SK-N-MC (cell line): ENCODE results near the gene CATSPER4.

Source experiments
- DNase-seq: peaks from one replicate; pipeline ENCODE4 v3.0.0-alpha.2; 2011; ENCODE audit warnings: low read depth, low spot score
- H3K27ac ChIP-seq: fragments of 200-600 bp; sonication (generic); 2 replicates; pipeline ENCODE4 v1.5.1; 2016; ENCODE audit warnings: mixed run types
- H3K36me3 ChIP-seq: fragments of 200-600 bp; sonication (generic); 2 replicates; pipeline ENCODE4 v1.6.1; 2017; ENCODE audit warnings: antibody characterized with exemption, low read length, mixed read lengths; ENCODE audit not compliant: insufficient read depth
- H3K4me3 ChIP-seq: fragments of 200-600 bp; sonication (generic); 2 replicates; pipeline ENCODE4 v1.5.1; 2016
- H3K9ac ChIP-seq: fragments of 200-600 bp; sonication (generic); 2 replicates; pipeline ENCODE4 v1.8.0; 2017; ENCODE audit warnings: mixed run types, mixed read lengths; ENCODE audit not compliant: insufficient read length
- H3K9me3 ChIP-seq: fragments of 200-600 bp; sonication (generic); 2 replicates; pipeline ENCODE4 v1.6.1; 2017; ENCODE audit warnings: low read depth, mild to moderate bottlenecking, antibody characterized with exemption, low read length, moderate library complexity, mixed read lengths
- EZH2 ChIP-seq: fragments of 200-600 bp; sonication (generic); IDR thresholded peaks from one replicate; pipeline ENCODE4 v1.6.1; 2017; ENCODE audit warnings: antibody characterized with exemption
- FOXP2 ChIP-seq: optimal IDR thresholded peaks from 2 replicates; pipeline ENCODE3; 2011; ENCODE audit warnings: mild to moderate bottlenecking, moderate library complexity; ENCODE audit not compliant: insufficient read depth; ENCODE audit errors: extremely low read length, control extremely low read depth
- POLR2AphosphoS5 ChIP-seq: IDR thresholded peaks from 2 replicates; pipeline ENCODE4 v1.6.1; 2012; ENCODE audit warnings: mild to moderate bottlenecking, low read depth, low read length, borderline replicate concordance

CATSPER4 gene

GRCh38 chr1:26190373-26190987, at the start of gene CATSPER4:
CATSPER4 (plus strand) TSS chr1:26190602; CDS start chr1:26190628, 26 bp downstream.
- TF ChIP-seq POLR2AphosphoS5 (no peak), FOXP2 (no peak), EZH2 (no peak)
- Histone ChIP-seq H3K36me3 (no peaks in the 10 kb centered on the region), H3K27ac (no peak within 1 kb of the TSS), H3K9me3 (no peaks in the 10 kb centered on the region), H3K4me3 (no peak within 1 kb of the TSS), H3K9ac (no peak within 1 kb of the TSS)
- no peak for DNase-seq

- Histone ChIP-seq H3K9me3 (no peaks in the 10 kb centered on the region), H3K4me3 (no peak overlapping the region), H3K36me3 (no peaks in the 10 kb centered on the region), H3K9ac (no peak overlapping the region), H3K27ac (no peak overlapping the region)
- no peak for DNase-seq
- TF ChIP-seq EZH2 (no peak), FOXP2 (no peak), POLR2AphosphoS5 (no peak)
Observed at GRCh38 chr1:26142159-26142558, 48.2 kb upstream of the CATSPER4 start.

- H3K9me3 ChIP-seq, result no peaks in the 10 kb centered on the region
- TF ChIP-seq FOXP2 (no peak), POLR2AphosphoS5 (no peak), EZH2 (no peak)
- no peak overlapping the region for H3K4me3 ChIP-seq
- H3K27ac ChIP-seq, result no peak overlapping the region
- DNase-seq, result peak; percentile 35
- H3K36me3 ChIP-seq, result no peaks in the 10 kb centered on the region
- no peak overlapping the region for H3K9ac ChIP-seq
Observed at GRCh38 chr1:26145041-26145959, 45.1 kb upstream of the CATSPER4 start.

- H3K36me3 ChIP-seq, result no peaks in the 10 kb centered on the region
- H3K9me3 ChIP-seq, result no peaks in the 10 kb centered on the region
- TF ChIP-seq POLR2AphosphoS5, result no peak
- TF ChIP-seq EZH2, result no peak
- TF ChIP-seq FOXP2, result no peak
- H3K27ac ChIP-seq, result no peak overlapping the region
- DNase-seq, result no peak
- no peak overlapping the region for H3K9ac ChIP-seq
- H3K4me3 ChIP-seq, result no peak overlapping the region
Observed at GRCh38 chr1:26145960-26146294, 44.5 kb upstream of the CATSPER4 start.

- H3K27ac ChIP-seq, result no peak overlapping the region
- TF ChIP-seq POLR2AphosphoS5 (no peak), EZH2 (no peak), FOXP2 (no peak)
- H3K9me3 ChIP-seq, result no peaks in the 10 kb centered on the region
- H3K4me3 ChIP-seq, result no peak overlapping the region
- DNase-seq, result no peak
- H3K9ac ChIP-seq, result no peak overlapping the region
- no peaks in the 10 kb centered on the region for H3K36me3 ChIP-seq
Observed at GRCh38 chr1:26148887-26149286, 41.5 kb upstream of the CATSPER4 start.

GRCh38 chr1:26153966-26154532, 36.4 kb upstream of the CATSPER4 start:
- no peak for DNase-seq
- Histone ChIP-seq H3K4me3 (no peak overlapping the region), H3K36me3 (no peaks in the 10 kb centered on the region), H3K9me3 (no peaks in the 10 kb centered on the region), H3K9ac (no peak overlapping the region), H3K27ac (no peak overlapping the region)
- no peak for TF ChIP-seq EZH2
- no peak for TF ChIP-seq POLR2AphosphoS5
- no peak for TF ChIP-seq FOXP2

- no peaks in the 10 kb centered on the region for H3K9me3 ChIP-seq
- no peak overlapping the region for H3K27ac ChIP-seq
- DNase-seq, result no peak
- H3K36me3 ChIP-seq, result no peaks in the 10 kb centered on the region
- no peak overlapping the region for H3K4me3 ChIP-seq
- H3K9ac ChIP-seq, result no peak overlapping the region
- TF ChIP-seq POLR2AphosphoS5 (no peak), FOXP2 (no peak), EZH2 (no peak)
Observed at GRCh38 chr1:26154750-26155149, 35.7 kb upstream of the CATSPER4 start.

GRCh38 chr1:26155370-26156284, 34.8 kb upstream of the CATSPER4 start:
- Histone ChIP-seq H3K4me3 (no peak overlapping the region), H3K36me3 (no peaks in the 10 kb centered on the region), H3K27ac (no peak overlapping the region), H3K9me3 (no peaks in the 10 kb centered on the region), H3K9ac (no peak overlapping the region)
- TF ChIP-seq FOXP2, result no peak
- no peak for TF ChIP-seq POLR2AphosphoS5
- no peak for TF ChIP-seq EZH2
- DNase-seq, result no peak
